ENCODE results near the gene KRTAP10-7.
"Not testable (repeated sequence)": the region's sequence is repeated elsewhere in the genome, so short reads cannot be mapped to it uniquely, and the experiment has no call there.

KRTAP10-7 gene

GRCh38 chr21:44625756-44626155, 25.4 kb downstream of the KRTAP10-7 start:
- H3K4me3 ChIP-seq (ENCODE audit: low read length): no peak overlapping the region
- DNase-seq (ENCODE audit: low read depth, low spot score): no peak

GRCh38 chr21:44626262-44626661, 25.9 kb downstream of the KRTAP10-7 start:
- no peak for DNase-seq (ENCODE audit: low read depth, low spot score)
- H3K4me3 ChIP-seq (ENCODE audit: low read length): no peak overlapping the region

- H3K4me3 ChIP-seq (ENCODE audit: low read length): no peak within 1 kb of the TSS
- DNase-seq (ENCODE audit: low read depth, low spot score): no peak
Measured at GRCh38 chr21:44626673-44627143, 26.3 kb downstream of the KRTAP10-7 start, which contains the start of gene KRTAP10-9. Gene KRTAP10-9 (plus strand): TSS chr21:44627093. CDS start chr21:44627172, 79 bp downstream.

GRCh38 chr21:44627181-44627822, 26.9 kb downstream of the KRTAP10-7 start:
- DNase-seq (ENCODE audit: low read depth, low spot score); H3K4me3 ChIP-seq (ENCODE audit: low read length): not testable (repeated sequence)

GRCh38 chr21:44627831-44628233, 27.4 kb downstream of the KRTAP10-7 start:
- not testable (repeated sequence) for H3K4me3 ChIP-seq (ENCODE audit: low read length); DNase-seq (ENCODE audit: low read depth, low spot score)

GRCh38 chr21:44628707-44629391, 28.5 kb downstream of the KRTAP10-7 start:
- no peak overlapping the region for H3K4me3 ChIP-seq (ENCODE audit: low read length)
- no peak for DNase-seq (ENCODE audit: low read depth, low spot score)

GRCh38 chr21:44630440-44630839, 30.0 kb downstream of the KRTAP10-7 start:
- DNase-seq (ENCODE audit: low read depth, low spot score): no peak
- H3K4me3 ChIP-seq (ENCODE audit: low read length): no peak overlapping the region

- H3K4me3 ChIP-seq (ENCODE audit: low read length): no peak overlapping the region
- no peak for DNase-seq (ENCODE audit: low read depth, low spot score)
Measured at GRCh38 chr21:44632067-44632466, 31.7 kb downstream of the KRTAP10-7 start.

GRCh38 chr21:44636209-44637017, 36.0 kb downstream of the KRTAP10-7 start:
- H3K4me3 ChIP-seq (ENCODE audit: low read length): no peak overlapping the region
- no peak for DNase-seq (ENCODE audit: low read depth, low spot score)

GRCh38 chr21:44637018-44637850, 36.8 kb downstream of the KRTAP10-7 start, which contains the start of gene KRTAP10-10:
Gene KRTAP10-10 (plus strand): TSS chr21:44637356. CDS start chr21:44637418, 62 bp downstream.
- H3K4me3 ChIP-seq (ENCODE audit: low read length): no peak within 1 kb of the TSS
- no peak for DNase-seq (ENCODE audit: low read depth, low spot score)

- not testable (repeated sequence) for DNase-seq (ENCODE audit: low read depth, low spot score); H3K4me3 ChIP-seq (ENCODE audit: low read length)
Measured at GRCh38 chr21:44637851-44638348, 37.5 kb downstream of the KRTAP10-7 start.

GRCh38 chr21:44638506-44639330, 38.3 kb downstream of the KRTAP10-7 start:
- H3K4me3 ChIP-seq (ENCODE audit: low read length); DNase-seq (ENCODE audit: low read depth, low spot score): not testable (repeated sequence)

- DNase-seq (ENCODE audit: low read depth, low spot score): no peak
- H3K4me3 ChIP-seq (ENCODE audit: low read length): no peak overlapping the region
Measured at GRCh38 chr21:44639331-44639655, 38.9 kb downstream of the KRTAP10-7 start.

GRCh38 chr21:44640761-44641160, 40.4 kb downstream of the KRTAP10-7 start:
- no peak overlapping the region for H3K4me3 ChIP-seq (ENCODE audit: low read length)
- DNase-seq (ENCODE audit: low read depth, low spot score): no peak

- no peak overlapping the region for H3K4me3 ChIP-seq (ENCODE audit: low read length)
- DNase-seq (ENCODE audit: low read depth, low spot score): no peak
Measured at GRCh38 chr21:44643741-44644310, 43.4 kb downstream of the KRTAP10-7 start.

- no peak for DNase-seq (ENCODE audit: low read depth, low spot score)
Measured at GRCh38 chr21:44644878-44645277, 44.5 kb downstream of the KRTAP10-7 start.

GRCh38 chr21:44646366-44647221, 46.2 kb downstream of the KRTAP10-7 start, which contains the start of gene KRTAP10-11:
Gene KRTAP10-11 (plus strand): TSS chr21:44646414. CDS start chr21:44646459, 45 bp downstream.
- not testable (repeated sequence) for H3K4me3 ChIP-seq (ENCODE audit: low read length); DNase-seq (ENCODE audit: low read depth, low spot score)

More at GRCh38 chr21:44644878-44645277, 44.5 kb downstream of the KRTAP10-7 start:
- H3K4me3 ChIP-seq (ENCODE audit: low read length): no peak overlapping the region

Data from Jurkat, Clone E6-1 (cell line).